Ovary (tissue), 3 donors: ENCODE data around the gene CLCNKB.

Source experiments
- CTCF ChIP-seq, 3 donors: fragments of 450-650 bp in 2 of 3; fragments of 200-600 bp in 1 of 3; IDR thresholded peaks; one replicate each; pipeline versions ENCODE4 v1.5.1 to v1.8.0; 2016 to 2022; ENCODE audit warnings: antibody characterized with exemption in 3 of 3, mild to moderate bottlenecking in 1 of 3
- EP300 ChIP-seq: sonication (generic); formaldehyde crosslinking; IDR thresholded peaks from one replicate; pipeline ENCODE4 v1.6.1; 2017; ENCODE audit warnings: antibody characterized with exemption
- POLR2A ChIP-seq: fragments of 450-650 bp; IDR thresholded peaks from one replicate; pipeline ENCODE4 v1.6.1; 2017; ENCODE audit warnings: antibody characterized with exemption, mild to moderate bottlenecking, moderate library complexity
- donor health status: DM: no; HTN: no; CAD: no.

- TF ChIP-seq CTCF (IDR thresholded peaks at IDR 0.05): no peak
- no peak for TF ChIP-seq POLR2A
- no peak for TF ChIP-seq EP300
Observed at GRCh38 chr1:16006552-16007485, 36.8 kb upstream of the CLCNKB start.
